ENCODE measurements around the gene CAPN2.
"Not testable (repeated sequence)": the region's sequence is repeated elsewhere in the genome, so short reads cannot be mapped to it uniquely, and the experiment has no call there.

Gene CAPN2

GRCh38 chr1:223802032-223802431, 89.7 kb downstream of the CAPN2 start:
- no peak for DNase-seq (ENCODE audit: extremely low spot score)
- ChIA-PET POLR2A (no interaction called here), CTCF (interaction anchor here (1.0 kb wide), 1 partner anchor 18 kb away, joined by 3 read pairs; no protein-coding TSS in a partner anchor)
- no peak for TF ChIP-seq CTCF (IDR thresholded peaks at IDR 0.05; ENCODE audit: control extremely low read depth, extremely low read depth, low read depth, missing control alignments)

DNA sequence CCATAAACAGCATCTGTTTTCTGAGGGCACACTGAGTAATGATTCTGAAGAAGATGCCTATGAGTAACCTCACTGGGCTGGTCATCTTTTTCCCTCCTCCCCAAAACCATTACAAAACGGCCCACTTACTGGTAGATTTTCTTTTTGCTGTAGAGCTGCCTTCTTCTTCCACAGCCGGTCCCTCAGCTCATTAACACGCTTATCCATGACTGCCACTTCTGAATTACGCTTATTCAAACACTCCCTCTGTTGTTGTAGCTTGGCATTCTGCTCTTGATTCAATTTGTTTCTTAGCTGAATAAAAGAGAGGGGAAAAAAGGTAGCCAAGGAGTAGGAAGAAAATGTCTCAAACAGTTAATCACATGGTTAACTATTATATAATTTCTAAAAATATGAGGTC, 90.3 kb downstream of the CAPN2 start:
- no peak for TF ChIP-seq CTCF (IDR thresholded peaks at IDR 0.05; ENCODE audit: control extremely low read depth, extremely low read depth, low read depth, missing control alignments)
- DNase-seq (ENCODE audit: extremely low spot score) = no peak
- ChIA-PET POLR2A (no interaction called here), CTCF (interaction anchor here (1.0 to 1.4 kb wide), 2 partner anchors 9 to 18 kb away, joined by 3 read pairs; no protein-coding TSS in a partner anchor)

DNA sequence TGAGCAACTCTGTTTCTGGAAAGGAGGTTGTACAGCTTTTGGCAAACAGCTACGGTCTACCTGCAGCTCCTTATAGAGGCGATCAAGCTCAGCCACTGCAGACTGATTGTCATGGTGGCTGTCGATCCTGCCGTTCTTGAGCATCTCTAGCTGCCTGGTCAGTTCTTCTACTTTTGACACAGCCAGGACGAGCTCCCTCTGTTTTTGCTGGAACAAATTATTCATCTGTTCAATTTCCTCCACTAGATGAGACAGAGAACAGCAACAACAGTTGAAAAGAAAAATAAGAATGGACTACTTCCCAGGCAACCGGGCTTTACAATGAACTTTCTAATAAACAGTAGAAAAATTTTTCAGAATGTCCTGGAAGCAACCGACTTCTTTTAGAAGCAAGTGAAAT, 90.9 kb downstream of the CAPN2 start:
- CTCF ChIA-PET = interaction anchor here (1.0 to 1.4 kb wide), 3 partner anchors 8 to 17 kb away, joined by 3 to 4 read pairs (median 3); no protein-coding TSS in a partner anchor
- DNase-seq (ENCODE audit: extremely low spot score) = no peak
- POLR2A ChIA-PET = no interaction called here
- no peak for TF ChIP-seq CTCF (IDR thresholded peaks at IDR 0.05; ENCODE audit: control extremely low read depth, extremely low read depth, low read depth, missing control alignments)

DNA sequence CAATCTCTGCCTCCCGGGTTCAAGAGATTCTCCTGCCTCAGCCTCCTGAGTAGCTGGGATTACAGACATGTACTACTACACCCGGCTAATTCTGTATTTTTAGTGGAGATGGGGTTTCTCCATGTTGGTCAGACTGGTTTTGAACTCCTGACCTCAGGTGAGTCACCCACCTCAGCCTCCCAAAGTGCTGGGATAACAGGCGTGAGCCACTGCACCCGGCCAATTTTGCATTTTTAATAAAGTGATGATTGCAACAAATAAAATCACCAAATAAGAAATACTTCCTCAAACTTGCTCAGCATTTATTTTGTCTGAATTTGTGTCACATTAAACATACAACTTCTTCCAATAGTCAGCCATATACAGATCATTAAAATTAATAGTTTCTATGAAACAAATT, 97.6 kb downstream of the CAPN2 start:
- CTCF ChIA-PET = interaction anchor here (0.6 to 5.1 kb wide), 3 partner anchors 10 to 241 kb away, joined by 3 to 28 read pairs (median 9); no protein-coding TSS in a partner anchor
- DNase-seq (ENCODE audit: extremely low spot score); POLR2A ChIA-PET: not testable (repeated sequence)

- ChIA-PET CTCF (interaction anchor here (2.6 to 5.1 kb wide), 4 partner anchors 10 to 241 kb away, joined by 9 to 28 read pairs (median 14); partner anchors contain the start of gene TP53BP2), POLR2A (no interaction called here)
- no peak for DNase-seq (ENCODE audit: extremely low spot score)
- TF ChIP-seq CTCF (IDR thresholded peaks at IDR 0.05; ENCODE audit: control extremely low read depth, extremely low read depth, low read depth, missing control alignments) = no peak
Observed at GRCh38 chr1:223810586-223810985, 98.2 kb downstream of the CAPN2 start.

DNA sequence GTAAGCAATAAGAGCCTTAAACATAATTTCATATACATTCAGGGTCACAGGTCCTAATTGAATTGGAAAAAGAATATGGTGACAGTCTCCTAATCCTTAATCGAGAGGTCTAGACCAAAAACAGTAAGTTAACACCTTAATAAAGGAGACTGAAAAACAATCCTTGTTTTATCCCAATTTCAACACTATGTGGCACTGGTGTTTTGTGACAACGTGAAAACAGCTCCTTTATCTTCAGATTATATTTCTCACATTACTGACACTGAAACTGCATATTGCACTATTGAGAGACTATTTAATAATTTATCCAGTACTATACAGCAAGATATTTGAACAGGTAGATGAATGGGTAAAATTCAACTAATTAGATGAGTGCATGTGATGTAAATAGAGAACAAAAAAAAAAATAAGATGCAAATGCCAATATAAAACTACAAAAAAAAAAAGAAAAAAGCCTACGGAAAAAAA, 99.3 kb downstream of the CAPN2 start:
- CTCF ChIA-PET = interaction anchor here (1.0 to 5.1 kb wide), 10 partner anchors 8 to 645 kb away, joined by 3 to 28 read pairs (median 5); partner anchors contain the start of gene TP53BP2
- TF ChIP-seq CTCF (IDR thresholded peaks at IDR 0.05; ENCODE audit: control extremely low read depth, extremely low read depth, low read depth, missing control alignments) = peak; percentile 53
- POLR2A ChIA-PET = interaction anchor here (0.7 kb wide), 1 partner anchor 22 kb away, joined by 3 read pairs; no protein-coding TSS in a partner anchor
- no peak for DNase-seq (ENCODE audit: extremely low spot score)

- TF ChIP-seq CTCF (IDR thresholded peaks at IDR 0.05; ENCODE audit: control extremely low read depth, extremely low read depth, low read depth, missing control alignments) = no peak
- ChIA-PET POLR2A (no interaction called here), CTCF (interaction anchor here (1.0 to 5.1 kb wide), 3 partner anchors 10 to 64 kb away, joined by 3 to 28 read pairs (median 4); no protein-coding TSS in a partner anchor)
- no peak for DNase-seq (ENCODE audit: extremely low spot score)
Observed at GRCh38 chr1:223813645-223814044, 101.3 kb downstream of the CAPN2 start.

Data from GM10248 (cell line).